DND-41 (cell line): ENCODE measurements around the gene ASB7.
A peak's percentile ranks its signal among the peaks of the same experiment; 100 is the strongest.

Experiments
- ATAC-seq: fragments of 200-7000 bp; cut with Tn5 transposase; 3 replicates; pipeline ENCODE4 v1.9.1; 2021; ENCODE audit warnings: low read depth; ENCODE audit not compliant: insufficient read depth
- DNase-seq: peaks from one replicate; pipeline ENCODE4 v3.0.0-alpha.2; 2020
- H2AFZ ChIP-seq: 2 replicates; pipeline ENCODE4 v1.6.0; 2012; ENCODE audit warnings: low read depth, low read length
- H3K27ac ChIP-seq: 2 replicates; pipeline ENCODE4 v1.5.1; 2012; ENCODE audit warnings: low read length, inconsistent platforms
- H3K27me3 ChIP-seq: fragments of 200-600 bp; sonication (generic); 2 replicates; pipeline ENCODE4 v1.6.0; 2012; ENCODE audit warnings: low read length, mild to moderate bottlenecking, inconsistent platforms; ENCODE audit not compliant: insufficient read depth, poor library complexity
- H3K36me3 ChIP-seq: 2 replicates; pipeline ENCODE4 v1.5.1; 2012; ENCODE audit warnings: low read length, inconsistent platforms; ENCODE audit not compliant: insufficient read depth
- H3K4me1 ChIP-seq: 2 replicates; pipeline ENCODE4 v1.5.1; 2012; ENCODE audit warnings: mild to moderate bottlenecking, low read length; ENCODE audit not compliant: insufficient read depth
- H3K4me2 ChIP-seq: 2 replicates; pipeline ENCODE4 v1.6.0; 2012; ENCODE audit warnings: mild to moderate bottlenecking, moderate library complexity, low read length, inconsistent platforms; ENCODE audit not compliant: insufficient read depth
- H3K4me3 ChIP-seq, 2 experiments: fragments of 200-600 bp in 1 of 2; shearing (Covaris generic) in 1 of 2; 2 replicates each; pipeline ENCODE4 v1.5.1; 2012 to 2016; ENCODE audit warnings: inconsistent platforms in 2 of 2, low read length in 2 of 2, mild to moderate bottlenecking in 2 of 2, low read depth in 1 of 2, moderate library complexity in 1 of 2
- H3K79me2 ChIP-seq: 2 replicates; pipeline ENCODE4 v1.6.0; 2012; ENCODE audit warnings: low read length, inconsistent platforms; ENCODE audit not compliant: insufficient read depth
- H3K9ac ChIP-seq: 2 replicates; pipeline ENCODE4 v1.6.0; 2012; ENCODE audit warnings: low read depth, mild to moderate bottlenecking, inconsistent platforms, low read length, moderate library complexity
- H3K9me3 ChIP-seq: 2 replicates; pipeline ENCODE4 v1.5.1; 2012; ENCODE audit warnings: low read length, moderate library complexity, mild to moderate bottlenecking, inconsistent platforms; ENCODE audit not compliant: insufficient read depth, severe bottlenecking
- H4K20me1 ChIP-seq: 2 replicates; pipeline ENCODE4 v1.6.0; 2012; ENCODE audit warnings: low read length; ENCODE audit not compliant: insufficient read depth
- EZH2 ChIP-seq: IDR thresholded peaks from 3 replicates; pipeline ENCODE4 v1.6.1; 2012; ENCODE audit warnings: borderline replicate concordance, low read depth, mild to moderate bottlenecking, moderate library complexity, low read length, inconsistent platforms; ENCODE audit not compliant: severe bottlenecking
- TF ChIP-seq, protein P1 (sequence below): IDR thresholded peaks from 2 replicates; pipeline ENCODE4 v1.5.1; 2012; ENCODE audit warnings: borderline replicate concordance, low read length, moderate library complexity, mild to moderate bottlenecking; ENCODE audit not compliant: poor library complexity, severe bottlenecking; ENCODE audit errors: extremely low read depth

Gene ASB7

DNA sequence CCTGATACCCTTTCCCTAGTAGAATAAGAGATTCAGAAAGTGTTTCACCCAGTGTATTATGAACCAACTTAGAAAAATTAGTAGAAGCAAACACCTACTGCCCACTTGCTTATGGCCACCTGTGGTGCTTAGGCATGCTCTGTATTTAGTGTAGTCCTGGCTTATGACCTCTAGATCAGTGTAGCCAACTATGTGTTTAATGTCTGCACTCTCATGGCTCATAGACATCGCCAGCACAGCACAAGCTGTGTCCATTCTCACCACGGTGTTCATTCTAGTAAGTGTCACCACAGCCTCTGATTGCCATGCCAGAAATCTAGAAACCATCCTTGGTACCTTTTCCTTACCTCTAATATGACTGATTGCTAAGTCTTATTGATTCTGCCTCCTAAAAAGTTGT lies 14.3 kb downstream of the ASB7 start:
- no peak for ATAC-seq
- H3K79me2 ChIP-seq = no peaks in the 10 kb centered on the region

DNA sequence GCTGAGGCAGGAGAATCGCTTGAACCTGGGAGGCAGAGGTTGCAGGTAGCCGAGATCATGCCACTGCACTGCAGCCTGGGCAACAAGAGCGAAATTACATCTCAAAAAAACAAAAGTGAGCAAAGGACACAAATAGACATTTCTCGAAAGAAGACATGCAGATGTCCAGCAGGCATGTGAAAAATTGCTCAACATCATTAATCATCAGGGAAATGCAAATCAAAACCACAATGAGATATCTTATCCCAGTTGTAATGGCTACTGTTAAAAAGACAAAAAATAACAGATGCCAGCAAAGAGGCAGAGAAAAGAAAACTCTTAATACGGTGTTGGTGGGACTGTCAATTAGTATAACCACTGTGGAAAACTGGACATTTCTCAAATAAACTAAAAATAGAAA lies 20.9 kb downstream of the ASB7 start:
- H3K4me1 ChIP-seq = no peaks in the 10 kb centered on the region
- no peak overlapping the region for H3K27ac ChIP-seq
- no peak overlapping the region for H3K9ac ChIP-seq
- H3K79me2 ChIP-seq = no peaks in the 10 kb centered on the region
- DNase-seq (no peak), ATAC-seq (no peak)
- no peak overlapping the region for H3K4me2 ChIP-seq
- H3K4me3 ChIP-seq = no peak overlapping the region
- TF ChIP-seq EZH2 = no peak
- TF ChIP-seq, protein P1, sequence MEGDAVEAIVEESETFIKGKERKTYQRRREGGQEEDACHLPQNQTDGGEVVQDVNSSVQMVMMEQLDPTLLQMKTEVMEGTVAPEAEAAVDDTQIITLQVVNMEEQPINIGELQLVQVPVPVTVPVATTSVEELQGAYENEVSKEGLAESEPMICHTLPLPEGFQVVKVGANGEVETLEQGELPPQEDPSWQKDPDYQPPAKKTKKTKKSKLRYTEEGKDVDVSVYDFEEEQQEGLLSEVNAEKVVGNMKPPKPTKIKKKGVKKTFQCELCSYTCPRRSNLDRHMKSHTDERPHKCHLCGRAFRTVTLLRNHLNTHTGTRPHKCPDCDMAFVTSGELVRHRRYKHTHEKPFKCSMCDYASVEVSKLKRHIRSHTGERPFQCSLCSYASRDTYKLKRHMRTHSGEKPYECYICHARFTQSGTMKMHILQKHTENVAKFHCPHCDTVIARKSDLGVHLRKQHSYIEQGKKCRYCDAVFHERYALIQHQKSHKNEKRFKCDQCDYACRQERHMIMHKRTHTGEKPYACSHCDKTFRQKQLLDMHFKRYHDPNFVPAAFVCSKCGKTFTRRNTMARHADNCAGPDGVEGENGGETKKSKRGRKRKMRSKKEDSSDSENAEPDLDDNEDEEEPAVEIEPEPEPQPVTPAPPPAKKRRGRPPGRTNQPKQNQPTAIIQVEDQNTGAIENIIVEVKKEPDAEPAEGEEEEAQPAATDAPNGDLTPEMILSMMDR = no peak
- no peaks in the 10 kb centered on the region for H3K9me3 ChIP-seq
- no peak overlapping the region for H2AFZ ChIP-seq
- no peaks in the 10 kb centered on the region for H4K20me1 ChIP-seq
- H3K36me3 ChIP-seq = peaks cover 9% of the 10 kb centered on the region
- H3K27me3 ChIP-seq = no peaks in the 10 kb centered on the region

More for the DNA sequence above, 14.3 kb downstream of the ASB7 start:
- H3K4me1 ChIP-seq = no peaks in the 10 kb centered on the region
- H3K4me2 ChIP-seq = no peak overlapping the region
- no peak for DNase-seq
- no peak overlapping the region for H3K9ac ChIP-seq
- no peaks in the 10 kb centered on the region for H3K9me3 ChIP-seq
- TF ChIP-seq, protein P1 = no peak
- no peak for TF ChIP-seq EZH2
- H3K27me3 ChIP-seq = no peaks in the 10 kb centered on the region
- H3K4me3 ChIP-seq = no peak overlapping the region
- H3K36me3 ChIP-seq = peaks cover 42% of the 10 kb centered on the region
- H2AFZ ChIP-seq = no peak overlapping the region
- H3K27ac ChIP-seq = no peak overlapping the region
- no peaks in the 10 kb centered on the region for H4K20me1 ChIP-seq

GRCh38 chr15:100627789-100628395 lies 25.5 kb downstream of the ASB7 start:
- Histone ChIP-seq H4K20me1 (no peaks in the 10 kb centered on the region), H3K9me3 (no peaks in the 10 kb centered on the region), H3K36me3 (peaks cover 36% of the 10 kb centered on the region), H3K9ac (no peak overlapping the region), H3K4me2 (no peak overlapping the region), H3K4me1 (no peaks in the 10 kb centered on the region), H3K4me3 (no peak overlapping the region), H3K27me3 (no peaks in the 10 kb centered on the region), H3K79me2 (no peaks in the 10 kb centered on the region), H2AFZ (no peak overlapping the region), H3K27ac (no peak overlapping the region)
- ATAC-seq (peak; percentile 85), DNase-seq (peak; percentile 63)
- TF ChIP-seq, protein P1 = peak; percentile 87
- TF ChIP-seq EZH2 = no peak

DNA sequence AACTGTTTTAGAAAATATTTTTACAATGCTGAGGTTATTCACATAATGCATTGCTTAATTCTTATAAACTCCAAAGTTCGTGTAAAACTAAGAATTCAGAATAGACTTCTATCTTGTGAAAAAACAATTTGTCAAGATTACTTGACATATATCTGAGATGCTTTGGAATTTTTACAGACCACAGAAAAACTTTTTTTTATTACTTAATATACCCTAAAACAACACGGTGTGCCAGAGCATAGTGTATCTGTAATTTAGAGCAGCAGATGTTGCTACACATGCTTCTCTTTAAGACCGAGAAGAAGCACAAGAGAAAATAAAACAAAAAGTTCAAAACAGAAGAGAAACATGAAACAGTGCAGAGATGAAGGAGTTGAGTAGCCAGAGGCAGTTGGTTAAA lies 26.4 kb downstream of the ASB7 start:
- peaks cover 36% of the 10 kb centered on the region for H3K36me3 ChIP-seq
- H3K4me3 ChIP-seq = no peak overlapping the region
- H3K79me2 ChIP-seq = no peaks in the 10 kb centered on the region
- H3K9ac ChIP-seq = no peak overlapping the region
- no peak overlapping the region for H3K4me2 ChIP-seq
- H4K20me1 ChIP-seq = no peaks in the 10 kb centered on the region
- no peaks in the 10 kb centered on the region for H3K27me3 ChIP-seq
- no peaks in the 10 kb centered on the region for H3K9me3 ChIP-seq
- ATAC-seq (no peak), DNase-seq (no peak)
- no peak overlapping the region for H2AFZ ChIP-seq
- no peak for TF ChIP-seq EZH2
- TF ChIP-seq, protein P1 = no peak
- H3K27ac ChIP-seq = no peak overlapping the region
- H3K4me1 ChIP-seq = no peaks in the 10 kb centered on the region
